KMS-11 (cell line): ENCODE results near the gene ZNF471.

Source experiments
- H2AFZ ChIP-seq: fragments of 200-600 bp; sonication (generic); 2 replicates; pipeline ENCODE4 v1.6.1; 2016; ENCODE audit warnings: antibody characterized with exemption, mixed run types, low read depth
- H3K27ac ChIP-seq: fragments of 200-600 bp; sonication (generic); 2 replicates; pipeline ENCODE4 v1.6.1; 2016; ENCODE audit warnings: mild to moderate bottlenecking, mixed run types
- H3K27me3 ChIP-seq: fragments of 200-600 bp; sonication (generic); 2 replicates; pipeline ENCODE4 v1.6.1; 2017; ENCODE audit warnings: mild to moderate bottlenecking, low read depth, mixed run types, moderate library complexity; ENCODE audit not compliant: insufficient read depth
- H3K36me3 ChIP-seq: fragments of 200-600 bp; sonication (generic); 2 replicates; pipeline ENCODE4 v1.6.1; 2017; ENCODE audit warnings: mild to moderate bottlenecking, mixed run types; ENCODE audit not compliant: insufficient read depth
- H3K4me1 ChIP-seq: fragments of 200-600 bp; sonication (generic); 2 replicates; pipeline ENCODE4 v1.6.1; 2016; ENCODE audit warnings: mild to moderate bottlenecking, low read depth, mixed run types; ENCODE audit not compliant: poor library complexity, severe bottlenecking
- H3K4me2 ChIP-seq: fragments of 200-600 bp; sonication (generic); 2 replicates; pipeline ENCODE4 v1.7.0; 2016; ENCODE audit warnings: mild to moderate bottlenecking, mixed run types
- H3K4me3 ChIP-seq: fragments of 200-600 bp; sonication (generic); IDR thresholded peaks from 2 replicates; pipeline ENCODE4 v1.6.1; 2017; ENCODE audit warnings: low read depth, low read length, mixed read lengths; ENCODE audit not compliant: insufficient read depth
- H3K79me2 ChIP-seq: fragments of 200-600 bp; sonication (generic); 2 replicates; pipeline ENCODE4 v1.6.1; 2016; ENCODE audit warnings: low read depth, mixed run types; ENCODE audit not compliant: insufficient read depth
- H3K9ac ChIP-seq: fragments of 200-600 bp; sonication (generic); 2 replicates; pipeline ENCODE4 v1.6.1; 2016; ENCODE audit warnings: mild to moderate bottlenecking, mixed run types
- H4K20me1 ChIP-seq: fragments of 200-600 bp; sonication (generic); 2 replicates; pipeline ENCODE4 v1.6.1; 2016; ENCODE audit warnings: mild to moderate bottlenecking, mixed run types; ENCODE audit not compliant: insufficient read depth
- TF ChIP-seq, protein P1 (sequence below): fragments of 200-600 bp; sonication (generic); conservative IDR thresholded peaks from 2 replicates; pipeline ENCODE4 v1.6.1; 2017; ENCODE audit warnings: low read depth, mild to moderate bottlenecking, antibody characterized with exemption, low read length, moderate library complexity, mixed read lengths

The ZNF471 gene

DNA sequence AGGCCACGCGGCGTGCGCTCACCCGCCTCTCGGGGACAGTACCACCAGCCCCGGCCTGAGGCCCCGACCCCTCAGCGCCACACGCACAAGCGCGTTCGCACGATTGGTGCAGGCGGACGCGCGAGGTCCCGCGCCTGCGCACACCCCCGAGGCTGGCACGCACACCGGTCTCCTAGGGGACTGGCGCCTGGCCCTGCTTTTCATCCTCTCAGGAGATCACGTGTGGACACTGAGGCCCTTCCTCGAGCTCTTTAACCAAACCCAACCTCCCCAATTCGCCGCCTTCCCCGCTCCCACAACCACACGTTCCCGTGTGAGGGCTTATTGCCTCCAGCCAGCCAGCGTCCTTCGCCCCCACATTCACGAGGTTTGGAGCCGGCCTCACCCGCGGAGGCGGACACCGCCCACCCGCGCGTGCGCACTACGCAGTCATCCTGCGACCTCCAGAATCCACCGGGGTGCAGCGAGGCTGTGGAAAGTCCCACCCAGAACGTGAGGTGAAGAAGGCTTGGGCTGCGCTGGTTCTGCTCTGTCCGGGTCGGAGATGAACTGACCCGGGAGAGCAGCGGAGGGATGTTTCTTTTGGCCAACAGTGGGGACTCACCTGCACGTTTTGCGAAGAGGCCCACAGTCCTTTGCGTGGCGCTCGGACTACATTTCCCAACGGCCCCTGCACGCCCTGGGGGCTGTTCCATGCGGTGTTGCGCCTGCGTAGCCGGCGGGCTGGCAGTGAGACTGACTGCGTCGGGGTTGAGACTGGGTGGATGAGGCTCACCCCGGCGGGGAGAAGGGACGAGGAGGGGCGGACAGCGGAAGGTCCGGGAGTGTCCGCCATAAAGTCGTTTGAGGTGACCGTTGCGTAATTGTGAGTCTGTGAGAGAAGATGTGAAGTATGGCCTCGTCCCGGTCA is 30.0 kb upstream of the ZNF471 start:
- H3K27ac ChIP-seq = peak overlapping the region; percentile 31; the same call in 1 of the 2 replicates
- no peaks in the 10 kb centered on the region for H4K20me1 ChIP-seq
- H3K4me3 ChIP-seq = no peak overlapping the region
- no peaks in the 10 kb centered on the region; the same call in 1 of the 2 replicates for H3K27me3 ChIP-seq
- no peaks in the 10 kb centered on the region for H3K4me1 ChIP-seq
- H3K36me3 ChIP-seq = no peaks in the 10 kb centered on the region
- TF ChIP-seq, protein P1, sequence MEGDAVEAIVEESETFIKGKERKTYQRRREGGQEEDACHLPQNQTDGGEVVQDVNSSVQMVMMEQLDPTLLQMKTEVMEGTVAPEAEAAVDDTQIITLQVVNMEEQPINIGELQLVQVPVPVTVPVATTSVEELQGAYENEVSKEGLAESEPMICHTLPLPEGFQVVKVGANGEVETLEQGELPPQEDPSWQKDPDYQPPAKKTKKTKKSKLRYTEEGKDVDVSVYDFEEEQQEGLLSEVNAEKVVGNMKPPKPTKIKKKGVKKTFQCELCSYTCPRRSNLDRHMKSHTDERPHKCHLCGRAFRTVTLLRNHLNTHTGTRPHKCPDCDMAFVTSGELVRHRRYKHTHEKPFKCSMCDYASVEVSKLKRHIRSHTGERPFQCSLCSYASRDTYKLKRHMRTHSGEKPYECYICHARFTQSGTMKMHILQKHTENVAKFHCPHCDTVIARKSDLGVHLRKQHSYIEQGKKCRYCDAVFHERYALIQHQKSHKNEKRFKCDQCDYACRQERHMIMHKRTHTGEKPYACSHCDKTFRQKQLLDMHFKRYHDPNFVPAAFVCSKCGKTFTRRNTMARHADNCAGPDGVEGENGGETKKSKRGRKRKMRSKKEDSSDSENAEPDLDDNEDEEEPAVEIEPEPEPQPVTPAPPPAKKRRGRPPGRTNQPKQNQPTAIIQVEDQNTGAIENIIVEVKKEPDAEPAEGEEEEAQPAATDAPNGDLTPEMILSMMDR = no peak
- H3K79me2 ChIP-seq = no peaks in the 10 kb centered on the region
- H3K4me2 ChIP-seq = peak overlapping the region; percentile 16; the same call in 1 of the 2 replicates
- peak overlapping the region; percentile 83 for H2AFZ ChIP-seq
- H3K9ac ChIP-seq = peak overlapping the region; percentile 44; the same call in 1 of the 2 replicates

DNA sequence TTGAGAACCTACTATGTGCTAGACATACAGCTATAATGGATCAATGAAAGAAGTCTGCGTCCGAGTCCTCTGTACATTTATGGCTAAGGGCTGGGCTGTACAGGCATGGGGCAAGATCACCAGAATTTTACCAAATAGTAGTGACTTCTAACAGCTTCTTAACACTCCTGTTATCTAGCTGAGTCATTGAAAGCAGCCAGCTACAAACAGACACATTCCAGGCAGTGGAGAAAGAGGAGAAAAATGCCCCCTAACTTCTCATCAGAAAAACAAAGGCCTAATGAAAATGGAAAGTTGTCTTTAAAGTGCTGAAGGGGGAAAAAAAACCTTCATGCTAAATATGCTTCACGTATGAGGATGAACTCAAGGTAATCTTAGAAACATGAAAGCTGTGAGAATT is 16.3 kb upstream of the ZNF471 start:
- H3K9ac ChIP-seq = no peak overlapping the region
- H2AFZ ChIP-seq = no peak overlapping the region
- no peaks in the 10 kb centered on the region for H3K27me3 ChIP-seq
- no peaks in the 10 kb centered on the region for H3K36me3 ChIP-seq
- H4K20me1 ChIP-seq = no peaks in the 10 kb centered on the region
- TF ChIP-seq, protein P1 = no peak
- H3K27ac ChIP-seq = no peak overlapping the region
- no peak overlapping the region for H3K4me2 ChIP-seq
- no peaks in the 10 kb centered on the region for H3K4me1 ChIP-seq
- no peaks in the 10 kb centered on the region for H3K79me2 ChIP-seq
- H3K4me3 ChIP-seq = no peak overlapping the region

DNA sequence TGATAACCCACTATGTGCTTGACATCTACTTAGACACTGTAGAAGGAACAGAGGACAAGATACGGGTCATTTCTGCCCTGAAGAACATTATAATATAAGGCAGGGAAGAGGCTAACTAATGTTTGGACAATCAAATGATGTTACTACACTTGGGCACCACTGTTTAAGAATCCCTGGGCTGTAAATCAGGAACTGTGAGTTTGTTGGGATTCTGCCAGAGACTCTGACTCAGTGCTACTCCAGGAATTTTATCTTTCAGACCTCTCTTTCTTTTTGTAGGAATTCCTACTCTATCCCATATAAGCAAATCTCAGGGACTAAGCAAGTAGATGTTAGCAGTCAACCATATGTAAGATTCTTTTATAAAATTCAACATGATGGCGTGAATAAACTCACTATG is 3.1 kb upstream of the ZNF471 start:
- Histone ChIP-seq H3K27me3 (no peaks in the 10 kb centered on the region), H3K79me2 (no peaks in the 10 kb centered on the region), H3K36me3 (no peaks in the 10 kb centered on the region), H3K9ac (no peak overlapping the region), H2AFZ (no peak overlapping the region), H3K4me3 (no peak overlapping the region), H4K20me1 (no peaks in the 10 kb centered on the region), H3K4me2 (no peak overlapping the region), H3K27ac (no peak overlapping the region), H3K4me1 (no peaks in the 10 kb centered on the region)
- TF ChIP-seq, protein P1 = no peak

DNA sequence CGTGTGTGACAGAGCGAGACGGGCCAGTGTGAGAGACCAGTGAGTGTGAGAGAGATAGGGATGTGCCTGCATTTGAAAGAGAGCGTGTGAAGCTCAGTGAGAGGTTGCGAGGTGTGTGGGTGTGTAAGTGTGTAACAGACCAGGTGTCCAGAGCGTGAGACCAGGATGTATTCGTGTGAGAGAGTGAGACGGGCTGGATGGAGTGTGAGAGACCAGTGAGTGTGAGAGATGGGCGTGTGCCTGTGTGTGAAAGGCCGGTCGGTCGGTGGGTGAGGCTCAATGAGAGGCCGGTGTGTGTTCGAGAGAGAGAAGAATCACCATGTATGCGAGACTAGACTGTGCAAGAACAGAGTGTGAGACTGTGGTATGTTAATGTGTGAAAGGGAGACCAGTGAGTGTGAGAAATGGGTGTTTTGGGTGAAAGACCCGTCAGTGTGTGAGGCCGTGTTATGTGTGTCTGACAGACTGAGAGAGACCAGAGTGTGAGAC is 679 bp downstream of the ZNF471 start:
- no peaks in the 10 kb centered on the region for H3K79me2 ChIP-seq
- H4K20me1 ChIP-seq = no peaks in the 10 kb centered on the region
- peak overlapping the region; percentile 40; the same call in 1 of the 2 replicates for H3K4me2 ChIP-seq
- H3K4me3 ChIP-seq = no peak overlapping the region
- TF ChIP-seq, protein P1 = no peak
- no peak overlapping the region for H3K27ac ChIP-seq
- no peaks in the 10 kb centered on the region for H3K36me3 ChIP-seq
- H3K4me1 ChIP-seq = no peaks in the 10 kb centered on the region
- no peaks in the 10 kb centered on the region for H3K27me3 ChIP-seq
- peak overlapping the region; percentile 90 for H2AFZ ChIP-seq
- H3K9ac ChIP-seq = peak overlapping the region; percentile 61; the same call in 1 of the 2 replicates
